Small intestine (tissue), 7 donors: ENCODE measurements around the gene POLD3. TPM values are rescaled to one million over a fixed set of nuclear protein-coding genes. Genes with fewer than 3 reads are reported as not detected.

Experiments
- DNase-seq, 2 donors: peaks; one replicate each; pipeline versions ENCODE4 v3.0.0 to v3.0.0-alpha.2; 2013
- FAIRE-seq: peaks from 2 replicates; lab custom pipeline; 2012; peaks lifted over from hg19 to GRCh38; lab: Jason Lieb, UNC
- H3K27ac ChIP-seq, 3 donors: one replicate each; pipeline ENCODE4 v1.5.1; 2013; ENCODE audit warnings: low read length in 2 of 3, mild to moderate bottlenecking in 2 of 3, control low read depth in 1 of 3, inconsistent platforms in 1 of 3, low read depth in 1 of 3, moderate library complexity in 1 of 3
- H3K27me3 ChIP-seq, 3 donors: one replicate each; pipeline ENCODE4 v1.6.1; 2013; ENCODE audit warnings: low read length in 3 of 3, inconsistent platforms in 1 of 3; ENCODE audit not compliant: control insufficient read depth in 3 of 3, insufficient read depth in 3 of 3
- H3K36me3 ChIP-seq, 3 donors: one replicate each; pipeline ENCODE4 v1.6.1; 2013; ENCODE audit warnings: low read length in 3 of 3, inconsistent platforms in 1 of 3, low read depth in 1 of 3, mild to moderate bottlenecking in 1 of 3, moderate library complexity in 1 of 3; ENCODE audit not compliant: control insufficient read depth in 3 of 3, insufficient read depth in 2 of 3
- H3K4me1 ChIP-seq, 3 donors: one replicate each; pipeline ENCODE4 v1.6.1; 2013; ENCODE audit warnings: low read length in 2 of 3, inconsistent platforms in 1 of 3, low read depth in 1 of 3, mild to moderate bottlenecking in 1 of 3, moderate library complexity in 1 of 3; ENCODE audit not compliant: control insufficient read depth in 3 of 3, insufficient read depth in 2 of 3
- H3K4me3 ChIP-seq, 3 donors: one replicate each; pipeline ENCODE4 v1.5.1; 2013; ENCODE audit warnings: low read length in 3 of 3, control low read depth in 1 of 3, inconsistent platforms in 1 of 3, low read depth in 1 of 3, mild to moderate bottlenecking in 1 of 3, moderate library complexity in 1 of 3
- H3K9me3 ChIP-seq, 2 donors: one replicate each; pipeline ENCODE4 v1.6.1; 2013; ENCODE audit warnings: low read depth in 1 of 2, low read length in 1 of 2; ENCODE audit not compliant: control insufficient read depth in 2 of 2, insufficient read depth in 1 of 2
- WGBS, 3 donors: extraction: QIAGEN DNeasy Blood & Tissue Kit; methylation state at CpG; one replicate each; pipeline ENCODE4 v1.1.7; 2013; 5-methylcytosine and 5-hydroxymethylcytosine counted together
- polyA plus RNA-seq, 4 donors: library from polyadenylated mRNA; stranded (reverse) in 3 of 4; unstranded in 1 of 4; fragments of 200-250 nt in 3 of 4; fragments of 120-200 nt in 1 of 4; gene quantifications; one replicate each; pipeline versions ENCODE4 v1.2.1 to v1.2.3, GENCODE V29; 2013
- donor health status: healthy with polysubstance abuse.
- donor health status: control.
- donor health status: control.
- donor health status: Bipolar disorder and iron deficiency.
- donor health status: healthy.

POLD3 gene
- polyA plus RNA-seq, 4 donors, result 11.1 to 25.9 (median 14.1) TPM

DNA sequence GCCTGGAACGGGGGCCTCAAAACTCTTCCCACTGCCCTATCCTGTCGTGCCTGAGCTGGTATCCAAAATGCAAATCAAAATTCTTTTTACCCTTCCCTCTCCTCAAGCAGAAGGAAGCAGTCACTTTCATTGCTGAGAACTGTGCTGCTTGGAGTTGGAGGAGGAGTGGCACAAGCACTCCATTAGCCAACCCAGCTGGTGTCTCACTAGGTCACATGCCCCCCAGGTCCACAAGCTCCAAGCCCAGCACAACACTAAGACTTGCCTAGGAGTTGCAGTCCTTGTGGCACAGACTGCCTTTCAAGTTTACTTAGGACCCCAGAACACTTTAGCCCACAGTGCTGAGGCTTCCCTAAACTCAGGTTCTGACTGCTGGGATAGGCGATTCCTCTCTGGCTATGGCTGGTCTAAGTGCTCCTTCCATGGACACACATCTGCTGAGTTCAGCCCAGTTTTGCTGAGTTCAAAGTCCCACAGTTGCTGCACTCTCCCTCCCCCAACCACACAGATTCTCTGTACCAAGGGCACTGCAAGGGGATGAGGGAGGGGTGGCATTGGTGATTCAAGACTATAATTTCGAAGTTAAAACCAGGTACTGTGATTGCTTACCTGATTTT is 70.2 kb downstream of the POLD3 start:
- Histone ChIP-seq H3K27me3 (no peaks in the 10 kb centered on the region), H3K36me3 (peaks cover 0 to 9% (median 0%) of the 10 kb centered on the region in 3 donors), H3K4me1 (no peaks in the 10 kb centered on the region), H3K4me3 (no peak overlapping the region), H3K27ac (no peak overlapping the region), H3K9me3 (peaks cover 0 to 13% of the 10 kb centered on the region in 2 donors)
- no peak for FAIRE-seq
- no peak for DNase-seq
- 94 to 99% (median 95%) methylated on average over 4 of the region's 4 CpGs for WGBS, 3 donors

DNA sequence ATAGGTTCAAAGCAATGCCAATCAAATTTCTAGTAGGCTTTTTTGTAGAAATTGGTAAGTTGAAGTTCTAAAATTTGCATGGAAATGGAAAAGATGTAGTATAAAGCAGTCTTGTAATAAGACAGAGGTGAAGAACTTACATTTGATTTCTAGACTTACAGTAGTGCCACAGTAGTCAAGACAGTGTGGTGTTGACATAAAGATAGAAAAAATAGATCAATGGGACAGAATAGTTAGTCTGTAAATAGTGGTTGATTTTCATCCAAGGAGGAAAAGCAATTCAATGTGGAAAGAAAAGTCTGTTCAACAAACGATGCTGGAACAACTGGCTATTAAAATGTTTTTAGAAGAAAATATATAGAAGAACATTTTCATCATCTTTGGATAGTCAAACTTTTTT is 70.9 kb downstream of the POLD3 start:
- peaks cover 0 to 13% of the 10 kb centered on the region in 2 donors for H3K9me3 ChIP-seq
- no peaks in the 10 kb centered on the region for H3K4me1 ChIP-seq
- H3K27me3 ChIP-seq, result no peaks in the 10 kb centered on the region
- no peak overlapping the region for H3K4me3 ChIP-seq
- FAIRE-seq (no peak), DNase-seq (no peak)
- peaks cover 0 to 9% (median 0%) of the 10 kb centered on the region in 3 donors for H3K36me3 ChIP-seq
- H3K27ac ChIP-seq, result no peak overlapping the region
- WGBS, 3 donors, result 82 to 94% (median 89%) methylated on average over 1 of the region's 1 CpG

DNA sequence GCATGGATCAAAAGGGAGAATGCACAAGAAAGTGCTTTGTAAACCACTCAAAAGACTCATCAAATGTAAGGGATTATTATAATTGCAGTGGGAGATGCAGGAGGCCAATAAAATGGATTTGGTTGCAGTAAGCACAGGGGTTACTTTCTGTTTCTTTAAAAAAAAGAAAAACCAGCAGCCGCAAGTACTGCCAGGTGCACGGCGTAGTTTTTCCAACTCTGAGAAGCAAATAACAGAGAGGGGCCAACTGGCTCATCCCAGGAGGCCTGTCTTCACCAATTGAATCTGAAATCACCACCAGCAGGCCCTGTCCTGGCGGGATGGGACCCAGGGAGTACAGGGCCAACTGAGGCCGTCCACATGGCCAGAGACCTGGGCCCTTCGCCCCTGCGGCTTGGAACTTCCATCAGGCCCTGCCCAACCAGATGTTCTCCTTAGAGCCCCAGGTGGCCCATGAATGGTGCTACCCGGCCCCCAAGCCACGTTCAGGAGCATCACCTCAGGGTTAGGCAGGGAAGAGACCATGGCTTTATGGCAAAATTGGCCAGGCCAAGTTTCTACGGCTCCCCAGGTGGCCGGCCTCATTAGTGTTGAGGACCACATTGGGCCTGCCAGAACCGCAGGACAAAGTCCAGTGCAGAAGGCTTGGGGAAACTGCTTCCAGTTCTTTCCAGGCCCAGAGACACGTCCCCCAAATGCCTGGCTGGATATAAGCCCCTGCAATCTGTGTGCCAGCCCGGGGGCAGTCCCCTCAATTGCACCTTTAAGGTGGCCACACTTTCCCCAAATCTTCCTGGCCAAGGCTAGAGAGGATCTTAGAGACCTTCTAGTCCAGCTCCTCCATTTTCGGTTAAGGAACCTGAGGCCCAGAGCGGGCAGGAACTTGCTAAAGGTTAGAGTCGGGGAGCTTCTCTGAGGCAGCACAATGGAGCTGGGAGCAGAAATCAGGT is 77.1 kb downstream of the POLD3 start:
- FAIRE-seq, result no peak
- H3K27me3 ChIP-seq, result no peaks in the 10 kb centered on the region
- no peak overlapping the region for H3K4me3 ChIP-seq
- no peaks in the 10 kb centered on the region for H3K4me1 ChIP-seq
- H3K9me3 ChIP-seq, result no peaks in the 10 kb centered on the region
- H3K27ac ChIP-seq, result no peak overlapping the region
- 93 to 95% (median 94%) methylated on average over 17 of the region's 17 CpGs for WGBS, 3 donors
- DNase-seq, result no peak
- no peaks in the 10 kb centered on the region for H3K36me3 ChIP-seq

DNA sequence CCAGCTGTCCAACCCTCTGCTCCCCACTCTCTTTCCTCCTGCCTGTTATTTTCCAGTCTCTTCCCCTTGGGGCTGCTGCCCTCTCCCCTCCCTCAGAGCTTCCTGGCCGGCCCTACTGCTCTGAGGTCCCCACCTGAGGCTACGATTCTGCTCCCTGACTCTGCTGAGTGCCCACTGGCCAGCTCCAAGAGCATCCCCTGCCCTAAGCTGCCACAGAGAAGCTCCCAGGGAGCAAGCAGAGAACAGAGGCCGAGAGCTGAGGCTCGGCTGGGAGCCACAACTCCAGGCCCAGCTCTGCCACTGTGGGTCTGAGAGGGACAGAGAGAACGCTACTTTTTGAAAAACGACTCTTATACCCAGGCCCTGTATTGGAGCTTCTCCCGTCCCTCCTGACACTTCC is 77.8 kb downstream of the POLD3 start:
- 94 to 96% (median 96%) methylated on average over 7 of the region's 7 CpGs for WGBS, 3 donors
- Histone ChIP-seq H3K9me3 (no peaks in the 10 kb centered on the region), H3K27me3 (no peaks in the 10 kb centered on the region), H3K36me3 (no peaks in the 10 kb centered on the region), H3K4me1 (no peaks in the 10 kb centered on the region), H3K4me3 (no peak overlapping the region), H3K27ac (no peak overlapping the region)
- no peak for DNase-seq
- no peak for FAIRE-seq

DNA sequence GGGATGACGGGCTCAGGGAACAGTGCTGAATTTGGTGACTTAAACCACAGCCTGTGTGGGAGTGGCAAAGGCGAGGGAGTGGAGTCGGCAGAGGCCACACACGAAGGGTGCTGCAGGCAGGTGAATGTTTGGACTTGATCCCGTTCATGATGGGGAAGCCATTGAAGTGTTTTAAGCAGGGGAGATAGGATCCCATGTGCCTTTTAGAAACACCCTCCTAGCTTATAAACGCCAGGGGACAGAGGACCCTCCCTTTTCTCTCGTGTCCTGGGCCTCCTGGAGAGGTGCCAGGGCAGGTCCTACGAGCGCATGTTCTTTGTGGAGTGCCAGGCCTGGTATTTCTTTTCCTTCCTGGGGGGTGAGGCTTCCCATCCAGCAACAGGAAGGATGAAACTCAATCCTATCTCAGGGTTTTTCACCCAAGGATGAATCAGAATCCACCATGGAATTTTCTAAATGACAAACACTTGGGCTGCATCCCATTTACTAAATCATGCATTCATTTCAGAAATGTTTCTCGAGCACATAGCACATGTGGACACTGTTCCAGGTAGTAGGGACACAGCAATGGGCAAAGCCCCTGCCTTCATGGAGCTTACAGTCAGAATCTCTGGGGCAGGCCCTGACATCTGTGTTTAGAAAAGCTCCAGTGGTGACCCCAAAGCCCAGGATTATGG is 79.3 kb downstream of the POLD3 start:
- DNase-seq (no peak), FAIRE-seq (no peak)
- WGBS, 3 donors, result 86 to 93% (median 90%) methylated on average over 10 of the region's 10 CpGs
- no peak overlapping the region for H3K27ac ChIP-seq
- H3K9me3 ChIP-seq, result no peaks in the 10 kb centered on the region
- no peaks in the 10 kb centered on the region for H3K36me3 ChIP-seq
- H3K4me1 ChIP-seq, result no peaks in the 10 kb centered on the region
- H3K4me3 ChIP-seq, result no peak overlapping the region
- H3K27me3 ChIP-seq, result no peaks in the 10 kb centered on the region

DNA sequence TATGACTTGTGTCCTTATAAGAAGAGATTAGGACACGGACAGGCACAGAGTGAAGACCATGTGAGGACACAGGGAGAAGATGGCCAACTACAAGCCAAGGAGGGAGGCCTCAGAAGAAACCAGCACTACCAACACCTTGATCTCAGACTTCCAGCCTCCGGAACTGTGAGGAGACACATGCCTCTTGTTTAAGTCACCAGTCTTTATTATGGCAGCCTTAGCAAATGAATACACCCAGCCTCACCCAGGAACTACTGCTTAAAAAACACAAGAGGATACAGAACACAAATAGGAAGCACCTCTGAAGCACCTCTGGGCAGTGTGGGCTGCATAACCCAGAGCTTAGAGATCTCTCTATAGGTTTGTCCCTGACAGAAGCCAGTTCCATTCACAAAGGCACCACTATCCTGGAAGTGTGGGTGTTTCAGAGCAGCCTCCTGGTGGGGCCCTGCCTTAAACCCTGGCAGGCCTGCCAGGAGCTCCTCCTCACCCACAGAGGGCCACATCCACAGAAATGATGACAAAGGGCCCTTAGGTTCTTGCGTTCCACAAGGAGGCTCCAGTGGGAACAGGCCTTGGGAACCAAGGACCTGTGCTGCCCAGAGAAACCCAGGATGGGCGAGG is 80.1 kb downstream of the POLD3 start:
- H3K27ac ChIP-seq, result peak overlapping the region in 2 of 3 donors; percentile 17 to 71
- FAIRE-seq, result no peak
- no peaks in the 10 kb centered on the region for H3K9me3 ChIP-seq
- DNase-seq, result no peak
- WGBS, 3 donors, result 86 to 96% (median 89%) methylated on average over 3 to 4 of the region's 4 CpGs
- no peaks in the 10 kb centered on the region for H3K36me3 ChIP-seq
- H3K4me3 ChIP-seq, result no peak overlapping the region
- no peaks in the 10 kb centered on the region for H3K27me3 ChIP-seq
- H3K4me1 ChIP-seq, result no peaks in the 10 kb centered on the region

DNA sequence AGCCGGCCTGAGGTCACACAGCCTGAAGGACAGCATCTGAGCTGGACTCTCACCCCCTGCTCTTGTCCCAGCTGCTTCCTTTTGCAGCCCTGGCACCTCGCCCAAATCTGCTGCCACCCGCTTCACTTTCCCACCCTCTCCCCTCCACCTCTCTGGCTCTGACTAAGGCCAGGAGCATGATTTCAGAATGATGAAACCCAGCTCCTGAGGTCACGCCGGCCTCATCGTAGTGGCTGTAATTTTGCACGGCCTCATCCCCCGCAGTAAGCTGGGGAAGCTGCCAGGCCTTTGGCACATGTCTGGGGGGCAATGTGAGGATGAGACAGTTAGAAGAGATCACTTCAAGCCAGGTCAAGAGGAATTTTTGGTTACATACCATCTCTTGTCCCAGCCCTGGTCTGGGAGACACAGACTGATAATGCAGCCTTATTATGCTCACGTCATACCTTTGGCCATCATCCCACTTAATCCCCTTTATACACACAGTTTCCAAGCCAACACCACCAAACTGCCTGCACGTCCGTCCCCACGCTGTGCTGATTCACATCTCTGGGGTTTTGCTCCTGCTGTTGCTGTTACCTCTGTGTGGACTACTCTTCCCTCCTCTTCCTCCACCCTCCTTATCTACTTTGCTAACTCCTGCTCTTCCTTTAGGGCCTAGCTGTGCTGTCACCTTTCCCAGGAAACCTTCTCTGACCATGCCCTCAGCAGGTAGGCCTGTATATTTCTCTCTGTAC is 80.7 kb downstream of the POLD3 start:
- Histone ChIP-seq H3K4me1 (no peaks in the 10 kb centered on the region), H3K27me3 (no peaks in the 10 kb centered on the region), H3K9me3 (no peaks in the 10 kb centered on the region), H3K4me3 (no peak overlapping the region), H3K36me3 (no peaks in the 10 kb centered on the region), H3K27ac (peak overlapping the region in 2 of 3 donors; percentile 38 to 71)
- no peak for FAIRE-seq
- no peak for DNase-seq
- 62 to 83% (median 79%) methylated on average over 12 of the region's 12 CpGs for WGBS, 3 donors
